NCI-H345 (cell line): ENCODE data around the gene LRRC4.

Experiments used
- DNase-seq: peaks from one replicate; lab custom pipeline; 2025; lab: John Stamatoyannopoulos, UW

The LRRC4 gene

GRCh38 chr7:128006550-128007302, 24.5 kb downstream of the LRRC4 start:
- no peak for DNase-seq

DNA sequence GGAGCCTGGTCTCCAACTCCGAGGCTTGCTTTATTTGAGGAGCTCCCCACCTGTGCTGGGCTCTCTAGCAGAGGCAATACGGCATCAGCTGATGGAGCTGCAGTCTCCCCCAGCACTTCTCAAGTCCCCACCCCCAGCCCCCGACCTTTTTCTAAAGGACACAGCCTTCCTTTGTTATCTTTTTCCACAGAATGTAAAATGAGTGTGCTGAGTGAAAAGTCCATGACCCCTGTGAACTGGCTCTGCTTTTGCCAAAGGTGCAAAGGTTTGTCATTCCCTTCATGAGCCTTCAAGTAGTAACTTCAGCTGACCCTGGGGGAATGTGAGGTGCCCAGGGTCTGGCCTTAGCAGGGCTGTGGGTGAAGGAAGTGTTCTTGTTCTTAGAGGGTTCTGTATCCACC, 25.5 kb downstream of the LRRC4 start:
- DNase-seq, result no peak

- peak; percentile 60 for DNase-seq
Observed at GRCh38 chr7:128005117-128005516, 26.1 kb downstream of the LRRC4 start.

DNA sequence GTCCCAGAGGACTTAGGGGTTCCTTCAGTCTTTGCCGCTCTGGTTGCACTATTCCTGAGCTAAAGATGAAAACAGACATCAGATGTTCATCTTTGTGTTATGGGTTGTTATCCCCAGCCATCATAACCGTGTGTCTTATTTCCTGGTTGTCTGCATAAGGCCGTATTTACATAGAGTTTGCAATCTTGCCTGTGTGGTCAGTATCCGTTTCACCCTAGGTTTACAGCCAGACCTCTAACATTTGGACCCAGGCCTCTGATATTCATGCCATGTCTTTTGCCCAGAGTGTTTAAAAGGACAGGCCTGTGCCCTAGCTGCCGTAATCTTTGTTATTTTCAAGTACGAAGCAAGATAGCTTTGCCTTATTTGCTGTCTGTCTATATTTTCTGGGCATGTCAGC, 26.6 kb downstream of the LRRC4 start:
- no peak for DNase-seq

GRCh38 chr7:128003787-128004186, 27.4 kb downstream of the LRRC4 start:
- DNase-seq, result no peak

DNA sequence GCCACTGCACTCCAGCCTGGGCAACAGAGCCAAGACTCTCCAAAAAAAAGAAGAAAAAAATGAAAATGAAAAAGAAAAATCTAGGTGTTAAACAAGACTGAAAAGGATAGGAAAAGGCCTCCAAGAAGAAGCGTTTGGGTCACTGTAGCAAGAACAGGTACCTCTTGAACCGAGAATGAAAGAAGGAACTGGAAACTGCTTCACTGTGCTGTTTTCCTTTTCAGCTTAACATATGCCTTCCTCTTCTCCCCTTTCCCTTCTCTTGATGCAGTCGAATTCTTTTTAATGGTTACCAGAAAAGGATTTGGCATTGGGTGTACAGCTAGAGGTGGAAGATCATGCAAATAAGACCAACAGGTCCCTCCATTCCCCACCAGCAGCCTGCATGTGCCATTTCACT, 28.1 kb downstream of the LRRC4 start:
- DNase-seq, result no peak

DNA sequence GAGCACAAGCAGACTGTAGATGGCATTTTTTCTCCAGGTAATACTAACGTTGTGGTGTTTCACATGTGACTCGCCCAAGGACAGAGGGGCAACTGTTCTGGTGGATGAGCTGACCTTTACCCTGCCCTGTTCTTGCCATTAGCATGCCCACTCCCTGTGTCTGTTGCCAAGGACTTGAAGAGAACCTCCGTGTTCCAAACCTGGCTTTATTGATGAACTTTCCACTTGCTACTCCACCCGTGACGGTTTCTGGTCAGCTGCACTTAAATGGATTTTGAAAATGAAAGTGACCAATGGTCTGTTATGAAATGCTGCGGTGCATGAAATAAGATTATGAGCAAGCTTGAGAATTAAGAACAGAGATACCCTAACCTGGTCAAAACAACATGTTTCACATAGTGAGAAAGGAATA, 30.4 kb downstream of the LRRC4 start:
- no peak for DNase-seq

GRCh38 chr7:128000048-128000447, 31.2 kb downstream of the LRRC4 start:
- no peak for DNase-seq

DNA sequence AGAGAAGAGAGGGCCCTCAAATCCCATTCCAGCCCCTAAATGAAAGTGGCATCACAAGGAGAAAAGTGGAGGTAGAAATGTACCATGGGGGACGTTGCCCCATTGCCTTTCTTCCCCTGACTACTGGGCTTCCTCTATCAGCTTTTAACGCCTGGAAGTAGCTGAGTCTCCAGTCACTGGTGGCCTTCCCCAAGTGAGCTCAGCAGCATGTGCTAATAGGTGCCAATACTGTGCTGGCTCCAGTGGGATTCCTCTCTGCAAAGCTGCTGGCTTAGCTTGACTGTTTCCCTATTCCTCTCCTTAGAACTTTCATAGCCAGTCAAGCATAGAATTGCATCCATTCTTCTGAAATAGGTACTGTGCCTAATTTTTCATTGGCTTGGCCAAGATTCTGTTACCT, 32.6 kb downstream of the LRRC4 start:
- DNase-seq, result no peak

DNA sequence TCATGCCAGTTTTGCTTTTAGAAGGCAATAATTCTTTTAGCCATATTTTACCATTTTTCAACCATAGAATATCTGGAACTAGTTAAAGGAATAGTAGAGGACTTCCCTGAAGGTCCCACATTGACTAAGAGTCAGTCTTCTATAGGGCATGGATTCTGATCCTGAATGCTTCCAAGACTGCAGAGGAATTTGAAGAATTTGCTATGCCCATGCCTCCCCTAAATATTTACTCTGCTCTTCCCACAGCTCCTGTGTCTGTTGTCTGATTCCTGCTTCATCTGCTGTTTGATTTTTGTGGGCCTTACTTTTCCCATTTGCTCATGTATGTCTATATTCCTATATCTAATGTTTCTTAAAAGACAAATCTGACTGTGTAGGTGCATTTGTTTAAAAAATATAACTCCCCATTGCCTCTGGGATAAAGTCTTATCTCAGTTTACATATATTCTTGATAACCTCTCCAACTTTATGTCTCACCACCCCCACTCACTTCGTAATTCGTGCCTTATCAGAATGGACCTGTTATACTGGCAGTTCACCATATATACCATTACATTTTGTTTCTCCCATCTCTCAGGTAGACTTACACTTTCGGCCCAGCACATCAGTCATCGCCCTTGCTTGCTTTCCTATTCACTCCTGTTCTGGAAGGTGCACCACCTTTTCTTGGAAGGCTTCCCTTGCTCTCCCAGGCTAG, 33.9 kb downstream of the LRRC4 start:
- DNase-seq, result no peak

GRCh38 chr7:127996253-127997071, 34.8 kb downstream of the LRRC4 start:
- no peak for DNase-seq

- DNase-seq, result no peak
Observed at GRCh38 chr7:127995881-127996215, 35.4 kb downstream of the LRRC4 start.

- DNase-seq, result no peak
Observed at GRCh38 chr7:127995156-127995880, 35.9 kb downstream of the LRRC4 start.

- DNase-seq, result no peak
Observed at GRCh38 chr7:127993987-127994386, 37.2 kb downstream of the LRRC4 start.

DNA sequence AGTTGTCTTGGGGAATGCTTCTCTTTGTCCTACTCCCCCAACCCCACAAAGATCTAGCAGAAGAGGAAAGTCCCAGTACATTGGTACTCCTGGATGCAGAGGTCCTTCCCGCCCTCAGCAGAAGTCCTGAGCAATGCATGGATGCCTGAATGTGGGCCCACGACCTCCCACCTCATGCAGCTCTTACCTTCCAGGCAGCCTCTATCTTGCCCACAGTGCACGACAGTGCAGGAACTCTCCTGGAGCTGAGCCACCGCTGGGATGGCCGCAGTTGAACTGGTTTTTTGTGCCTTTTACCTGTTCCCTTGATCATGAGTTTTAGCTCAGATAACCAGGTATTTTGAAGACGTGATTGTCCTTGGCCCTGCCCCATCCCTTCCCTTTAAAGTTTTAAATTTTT, 37.9 kb downstream of the LRRC4 start:
- no peak for DNase-seq

DNA sequence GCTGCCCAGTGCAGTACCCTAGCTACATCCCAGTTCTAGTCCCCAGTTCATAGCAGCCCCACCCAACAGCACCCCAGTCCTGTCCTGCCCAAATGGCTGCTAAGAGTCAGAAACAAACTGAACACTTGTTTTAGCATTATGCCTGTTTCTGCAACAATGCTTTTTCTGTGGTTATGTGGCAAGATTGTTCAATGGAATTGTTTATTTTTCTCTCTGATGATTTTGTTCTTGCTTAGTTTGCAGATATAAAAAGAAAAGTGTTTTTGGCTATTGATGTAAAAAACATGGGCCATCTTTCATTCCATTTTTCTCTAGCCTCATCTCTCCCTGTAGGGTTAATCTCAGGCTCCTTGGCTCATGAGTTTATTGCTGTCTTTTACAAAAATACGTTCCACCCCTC, 42.5 kb downstream of the LRRC4 start:
- DNase-seq, result no peak

DNA sequence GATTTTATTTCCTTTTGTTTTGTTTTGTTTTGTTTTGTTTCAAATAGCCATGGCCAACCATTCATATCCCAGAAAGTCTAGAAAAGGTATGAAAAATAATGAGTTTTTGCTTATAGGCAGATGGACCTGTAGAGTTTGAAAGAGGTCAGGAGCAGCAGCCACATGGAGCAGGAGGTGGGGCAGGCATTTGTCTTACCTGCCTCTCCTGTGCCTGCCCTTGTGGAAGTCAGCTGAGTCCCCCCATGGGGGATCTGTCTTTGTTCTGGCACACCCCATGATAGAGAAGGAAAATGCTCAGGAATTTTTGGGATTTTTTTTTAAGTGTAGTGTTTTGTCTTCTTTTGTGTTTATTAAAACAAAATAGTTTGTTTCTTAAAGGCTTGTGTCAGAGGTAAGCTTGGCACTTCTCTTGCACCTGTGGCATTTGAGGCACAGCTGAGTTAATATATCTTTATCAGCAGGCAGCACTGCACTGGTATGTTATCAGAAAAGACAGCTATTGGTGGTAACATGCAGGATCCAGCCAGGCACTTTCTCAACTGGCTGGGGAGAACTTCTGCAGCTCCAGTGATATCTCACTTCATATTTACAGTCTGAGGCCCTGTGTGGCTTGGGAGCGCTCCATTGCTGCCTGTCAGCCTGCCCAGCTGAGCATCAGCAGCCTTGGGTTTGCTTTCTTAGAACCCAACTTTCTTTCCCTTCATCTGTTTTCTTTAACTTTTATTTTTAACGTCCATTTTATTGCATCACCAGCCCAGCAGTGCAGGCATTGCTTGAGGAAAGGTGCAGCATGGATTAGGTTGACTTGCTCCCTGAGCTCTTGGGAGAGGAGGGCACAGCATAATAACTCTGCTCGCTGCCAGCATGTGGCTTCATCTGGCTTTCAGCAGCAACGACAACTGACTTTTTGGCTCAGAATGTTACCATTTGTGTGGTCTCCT, 44.4 kb downstream of the LRRC4 start:
- DNase-seq, result no peak

DNA sequence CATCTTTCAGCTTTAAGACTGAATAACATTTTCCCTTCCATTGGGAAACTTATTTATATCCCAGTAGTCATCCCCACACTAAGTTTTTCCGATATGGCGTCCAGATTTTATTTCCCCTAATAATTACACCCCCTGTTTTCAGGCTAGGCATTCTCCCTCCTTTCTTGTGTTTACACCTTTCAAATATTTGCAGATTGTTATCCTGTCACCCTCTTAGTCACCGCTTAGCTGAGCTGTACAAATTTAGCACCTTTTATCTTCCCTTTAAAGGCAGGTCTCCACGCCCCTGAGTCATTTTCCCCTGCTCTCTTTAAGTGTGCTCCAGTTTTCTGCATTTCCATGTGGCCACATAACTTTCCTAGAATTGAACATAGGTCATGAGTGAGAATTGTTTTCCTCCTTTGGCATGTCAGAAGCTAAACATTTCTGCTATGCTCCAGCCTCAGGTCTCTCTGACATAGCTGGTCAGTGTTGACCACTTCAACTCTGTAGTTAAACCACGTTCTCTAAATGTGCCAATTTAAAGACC, 47.4 kb downstream of the LRRC4 start:
- no peak for DNase-seq

DNA sequence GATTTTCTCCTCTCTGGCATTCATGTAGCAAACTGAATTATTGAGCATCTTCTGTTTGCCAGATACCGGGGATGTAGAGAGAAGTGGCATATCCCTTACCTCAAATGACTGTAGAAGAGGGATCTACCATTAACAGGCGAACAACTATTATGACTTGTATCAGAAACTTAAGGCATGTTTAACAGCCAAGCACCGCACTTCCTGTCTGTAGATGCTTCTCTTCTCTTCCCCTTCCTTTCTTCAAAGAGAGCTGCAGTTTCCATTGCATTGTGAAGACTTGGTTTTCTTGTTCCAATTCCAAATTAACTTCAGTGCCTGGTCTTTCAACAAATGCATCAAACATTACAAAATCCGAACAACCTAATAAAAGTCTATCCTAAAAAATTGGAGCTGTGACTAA, 49.3 kb downstream of the LRRC4 start:
- no peak for DNase-seq

GRCh38 chr7:127980901-127981300, 50.3 kb downstream of the LRRC4 start:
- DNase-seq, result no peak

DNA sequence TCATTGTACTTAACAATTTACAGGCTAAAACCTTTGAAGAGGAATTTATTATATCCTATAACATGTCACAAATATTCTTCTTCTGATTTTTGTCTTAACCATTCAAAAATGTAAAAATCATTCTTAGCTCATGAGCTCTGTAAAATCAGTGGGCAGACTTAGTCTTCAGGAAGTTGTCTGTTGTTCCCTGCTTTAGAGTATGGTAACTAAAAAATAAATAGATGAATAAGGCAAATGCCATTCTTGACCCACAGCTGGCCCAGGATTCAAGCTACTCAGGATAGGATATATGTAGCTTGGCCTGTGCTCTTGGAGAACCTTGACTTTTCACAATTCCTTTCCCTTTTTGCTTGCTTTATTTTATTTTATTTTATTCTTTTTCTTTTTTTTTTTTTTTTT, 51.5 kb downstream of the LRRC4 start:
- DNase-seq, result no peak
